Measurements from ENCODE around the gene MTMR3. TPM values are rescaled to one million over a fixed set of nuclear protein-coding genes. Genes with fewer than 3 reads are reported as not detected.

Gene MTMR3
- total and polyA plus RNA-seq, 2 donors (not counting 1 experiment from before 2014, with no cell fraction given), result 31.7 to 67.8 TPM

- no peak for TF ChIP-seq EZH2 (IDR thresholded peaks at IDR 0.05; ENCODE audit: borderline replicate concordance, insufficient read depth, low read depth, low read length, poor library complexity, severe bottlenecking)
- TF ChIP-seq, protein P1, sequence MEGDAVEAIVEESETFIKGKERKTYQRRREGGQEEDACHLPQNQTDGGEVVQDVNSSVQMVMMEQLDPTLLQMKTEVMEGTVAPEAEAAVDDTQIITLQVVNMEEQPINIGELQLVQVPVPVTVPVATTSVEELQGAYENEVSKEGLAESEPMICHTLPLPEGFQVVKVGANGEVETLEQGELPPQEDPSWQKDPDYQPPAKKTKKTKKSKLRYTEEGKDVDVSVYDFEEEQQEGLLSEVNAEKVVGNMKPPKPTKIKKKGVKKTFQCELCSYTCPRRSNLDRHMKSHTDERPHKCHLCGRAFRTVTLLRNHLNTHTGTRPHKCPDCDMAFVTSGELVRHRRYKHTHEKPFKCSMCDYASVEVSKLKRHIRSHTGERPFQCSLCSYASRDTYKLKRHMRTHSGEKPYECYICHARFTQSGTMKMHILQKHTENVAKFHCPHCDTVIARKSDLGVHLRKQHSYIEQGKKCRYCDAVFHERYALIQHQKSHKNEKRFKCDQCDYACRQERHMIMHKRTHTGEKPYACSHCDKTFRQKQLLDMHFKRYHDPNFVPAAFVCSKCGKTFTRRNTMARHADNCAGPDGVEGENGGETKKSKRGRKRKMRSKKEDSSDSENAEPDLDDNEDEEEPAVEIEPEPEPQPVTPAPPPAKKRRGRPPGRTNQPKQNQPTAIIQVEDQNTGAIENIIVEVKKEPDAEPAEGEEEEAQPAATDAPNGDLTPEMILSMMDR (IDR thresholded peaks at IDR 0.05), result no peak
- intact Hi-C loops (cut with micrococcal nuclease), result no loop called here
- no peak overlapping the region for H3K9ac ChIP-seq (ENCODE audit: low read length)
- POLR2A ChIA-PET, result no interaction called here
- DNase-seq (no peak), ATAC-seq (ENCODE audit: low read depth) (no peak)
- CTCF ChIA-PET, result interaction anchor here (0.6 to 1.7 kb wide), 4 partner anchors 9 to 378 kb away, joined by 3 to 9 read pairs (median 4); no protein-coding TSS in a partner anchor
- H2AFZ ChIP-seq (ENCODE audit: insufficient read depth, low read depth, low read length, poor library complexity, severe bottlenecking), result no peak overlapping the region
- no peaks in the 10 kb centered on the region for H3K27me3 ChIP-seq (replicated peaks in 1 of 4; ENCODE audit: control extremely low read depth in 1 of 4, control insufficient read depth in 3 of 4, insufficient read depth in 4 of 4, low read length in 3 of 4)
- no peak overlapping the region for H3K4me2 ChIP-seq (replicated peaks; ENCODE audit: low read depth, low read length, poor library complexity, severe bottlenecking)
- H3K4me1 Mint-ChIP-seq, result no peaks in the 10 kb centered on the region
- no peaks in the 10 kb centered on the region for H3K9me3 Mint-ChIP-seq (ENCODE audit: insufficient read depth)
- no peaks in the 10 kb centered on the region for H3K79me2 ChIP-seq (ENCODE audit: control insufficient read depth, insufficient read depth, low read length)
- peaks cover 0 to 88% of the 10 kb centered on the region in 2 experiments for H3K36me3 ChIP-seq (replicated peaks in 1 of 2; ENCODE audit: control extremely low read depth in 1 of 2, control insufficient read depth in 1 of 2, extremely low read depth in 1 of 2, insufficient read depth in 2 of 2, low read length in 1 of 2)
- no peaks in the 10 kb centered on the region for H4K20me1 ChIP-seq (ENCODE audit: control insufficient read depth, insufficient read depth, low read length, poor library complexity, severe bottlenecking)
- H3K4me3 Mint-ChIP-seq, result no peak overlapping the region
- H3K9me3 ChIP-seq (ENCODE audit: control extremely low read depth in 1 of 3, control insufficient read depth in 2 of 3, insufficient read depth in 1 of 3, low read length in 2 of 3), result no peaks in the 10 kb centered on the region
- H3K4me3 ChIP-seq (ENCODE audit: control extremely low read depth in 1 of 5, extremely low read depth in 1 of 5, insufficient read depth in 1 of 5, low read depth in 2 of 5, low read length in 4 of 5), result no peak overlapping the region
- H3K27ac Mint-ChIP-seq, result no peak overlapping the region
- H3K27ac ChIP-seq (ENCODE audit: low read length in 2 of 2), result no peak overlapping the region
- H3K4me1 ChIP-seq (ENCODE audit: control insufficient read depth in 2 of 2, insufficient read depth in 2 of 2, low read length in 2 of 2), result no peaks in the 10 kb centered on the region
- H3K27me3 Mint-ChIP-seq, result no peaks in the 10 kb centered on the region
These were observed 131.3 kb downstream of the MTMR3 start for GRCh38 chr22:30014244-30014643.

DNA sequence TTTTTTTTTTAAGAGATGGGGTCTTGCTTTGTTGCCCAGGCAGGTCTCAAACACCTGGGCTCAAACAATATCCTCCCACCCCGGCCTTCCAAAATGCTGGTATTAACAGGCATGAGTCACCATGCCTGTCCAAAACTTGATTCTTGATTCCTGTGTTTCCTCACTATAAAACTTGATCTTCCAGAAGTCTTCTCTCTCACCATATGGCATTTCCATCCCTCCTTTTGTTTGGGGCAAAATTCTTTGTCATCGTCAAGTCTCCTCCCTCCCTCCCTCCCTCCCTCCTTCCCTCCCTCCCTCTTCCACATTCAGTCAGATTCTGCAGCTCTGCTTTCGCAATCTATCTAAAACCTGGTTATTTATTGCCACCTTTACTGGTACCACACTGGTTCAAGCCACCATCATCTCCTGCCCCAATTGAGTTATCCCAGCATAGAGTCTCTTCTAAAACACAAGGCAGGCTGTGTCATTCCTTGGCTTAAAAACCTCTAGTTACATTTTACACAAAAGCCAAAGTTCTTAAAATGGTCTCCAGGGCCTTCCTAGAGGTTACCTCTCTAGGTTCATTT is 132.3 kb downstream of the MTMR3 start:
- Histone ChIP-seq H3K4me1 (ENCODE audit: control insufficient read depth in 2 of 2, insufficient read depth in 2 of 2, low read length in 2 of 2) (no peaks in the 10 kb centered on the region), H2AFZ (ENCODE audit: insufficient read depth, low read depth, low read length, poor library complexity, severe bottlenecking) (no peak overlapping the region), H3K4me2 (replicated peaks; ENCODE audit: low read depth, low read length, poor library complexity, severe bottlenecking) (no peak overlapping the region), H3K27ac (ENCODE audit: low read length in 2 of 2) (no peak overlapping the region), H3K4me3 (ENCODE audit: control extremely low read depth in 1 of 5, extremely low read depth in 1 of 5, insufficient read depth in 1 of 5, low read depth in 2 of 5, low read length in 4 of 5) (no peak overlapping the region), H3K9ac (ENCODE audit: low read length) (no peak overlapping the region), H3K9me3 (ENCODE audit: control extremely low read depth in 1 of 3, control insufficient read depth in 2 of 3, insufficient read depth in 1 of 3, low read length in 2 of 3) (no peaks in the 10 kb centered on the region), H3K79me2 (ENCODE audit: control insufficient read depth, insufficient read depth, low read length) (no peaks in the 10 kb centered on the region), H3K27me3 (replicated peaks in 1 of 4; ENCODE audit: control extremely low read depth in 1 of 4, control insufficient read depth in 3 of 4, insufficient read depth in 4 of 4, low read length in 3 of 4) (no peaks in the 10 kb centered on the region), H3K36me3 (replicated peaks in 1 of 2; ENCODE audit: control extremely low read depth in 1 of 2, control insufficient read depth in 1 of 2, extremely low read depth in 1 of 2, insufficient read depth in 2 of 2, low read length in 1 of 2) (peaks cover 0 to 88% of the 10 kb centered on the region in 2 experiments), H4K20me1 (ENCODE audit: control insufficient read depth, insufficient read depth, low read length, poor library complexity, severe bottlenecking) (no peaks in the 10 kb centered on the region)
- ATAC-seq (ENCODE audit: low read depth) (no peak), DNase-seq (no peak)
- intact Hi-C loops (cut with micrococcal nuclease), result no loop called here
- Mint-ChIP-seq H3K27me3 (no peaks in the 10 kb centered on the region), H3K9me3 (ENCODE audit: insufficient read depth) (no peaks in the 10 kb centered on the region), H3K27ac (no peak overlapping the region), H3K4me3 (no peak overlapping the region), H3K4me1 (no peaks in the 10 kb centered on the region)
- ChIA-PET CTCF (interaction anchor here (0.9 to 1.7 kb wide), 2 partner anchors 9 to 10 kb away, joined by 4 to 9 read pairs; no protein-coding TSS in a partner anchor), POLR2A (no interaction called here)
- WGBS (ENCODE audit: insufficient coverage), result 100% methylated on average over 3 of the region's 3 CpGs
- TF ChIP-seq EZH2 (IDR thresholded peaks at IDR 0.05; ENCODE audit: borderline replicate concordance, insufficient read depth, low read depth, low read length, poor library complexity, severe bottlenecking), result no peak
- TF ChIP-seq, protein P1 (IDR thresholded peaks at IDR 0.05), result no peak
